PC-3 (cell line): ENCODE results near the gene SLC43A1. TPM values are rescaled to one million over a fixed set of nuclear protein-coding genes. Genes with fewer than 3 reads are reported as not detected.

Source experiments
- ATAC-seq: fragments of 200-7000 bp; cut with Tn5 transposase; 2 replicates; pipeline ENCODE4 v1.9.1; 2020; ENCODE audit warnings: mild to moderate bottlenecking, moderate library complexity
- BruUV-seq: library from RNA; stranded (reverse); fragments of 400-500 nt; replicated peaks from 2 replicates; lab custom pipeline; 2021; lab: Mats Ljungman, UMichigan
- CTCF ChIA-PET: fragments of 300-600 bp; sonication (Branson Sonifier 250); formaldehyde crosslinking; loops from one replicate; lab custom pipeline; 2022; ENCODE audit warnings: antibody characterized with exemption; lab: Charles Lee
- POLR2A ChIA-PET: fragments of 300-600 bp; sonication (Branson Sonifier 250); formaldehyde crosslinking; loops from one replicate; lab custom pipeline; 2022; ENCODE audit warnings: antibody characterized with exemption; ENCODE audit not compliant: unreplicated experiment; lab: Charles Lee
- DNase-seq: peaks from one replicate; pipeline ENCODE4 v3.0.0-alpha.2; 2015
- H2AFZ ChIP-seq: fragments of 300-600 bp; sonication (generic); 2 replicates; pipeline ENCODE4 v1.6.0; 2016; ENCODE audit warnings: antibody characterized with exemption, low read length
- H3F3A ChIP-seq: fragments of 300-600 bp; sonication (generic); one replicate; pipeline ENCODE4 v1.6.0; 2017; ENCODE audit warnings: antibody characterized with exemption, low read length, control low read depth, mild to moderate bottlenecking; ENCODE audit not compliant: unreplicated experiment
- H3K27ac ChIP-seq: fragments of 300-600 bp; sonication (generic); 2 replicates; pipeline ENCODE4 v1.5.1; 2016; ENCODE audit warnings: mild to moderate bottlenecking, low read length
- H3K27me3 ChIP-seq: fragments of 300-600 bp; sonication (generic); 2 replicates; pipeline ENCODE4 v1.6.1; 2016; ENCODE audit warnings: low read length, mixed read lengths
- H3K36me3 ChIP-seq: fragments of 300-600 bp; sonication (generic); 2 replicates; pipeline ENCODE4 v1.6.1; 2016; ENCODE audit warnings: low read depth, mixed run types, low read length, mixed read lengths
- H3K4me1 ChIP-seq: fragments of 300-600 bp; sonication (generic); 2 replicates; pipeline ENCODE4 v1.5.1; 2016; ENCODE audit warnings: low read length; ENCODE audit not compliant: insufficient read depth
- H3K4me2 ChIP-seq: fragments of 300-600 bp; sonication (generic); 2 replicates; pipeline ENCODE4 v1.6.0; 2016; ENCODE audit warnings: low read length
- H3K4me3 ChIP-seq: fragments of 300-600 bp; sonication (generic); 2 replicates; pipeline ENCODE4 v1.5.1; 2016; ENCODE audit warnings: mild to moderate bottlenecking, low read length, mixed read lengths
- H3K79me2 ChIP-seq: fragments of 300-600 bp; sonication (generic); 2 replicates; pipeline ENCODE4 v1.6.1; 2017; ENCODE audit warnings: low read length, mixed read lengths
- H3K9ac ChIP-seq: fragments of 300-600 bp; sonication (generic); 2 replicates; pipeline ENCODE4 v1.6.0; 2016; ENCODE audit warnings: mild to moderate bottlenecking, low read length
- H3K9me2 ChIP-seq: fragments of 300-600 bp; sonication (generic); replicated peaks from 2 replicates; pipeline ENCODE4 v1.6.1; 2016; ENCODE audit warnings: mixed run types, low read length, mixed read lengths
- H3K9me3 ChIP-seq: fragments of 300-600 bp; sonication (generic); 2 replicates; pipeline ENCODE4 v1.6.1; 2016; ENCODE audit warnings: low read length, mixed read lengths
- H4K20me1 ChIP-seq: fragments of 300-600 bp; sonication (generic); 2 replicates; pipeline ENCODE4 v1.6.1; 2016; ENCODE audit warnings: low read length, mixed read lengths
- CTCF ChIP-seq: fragments of 300-600 bp; sonication (generic); conservative IDR thresholded peaks from 2 replicates; pipeline ENCODE4 v1.5.1; 2017; ENCODE audit warnings: antibody characterized with exemption, low read depth, mild to moderate bottlenecking, low read length
- EZH2 ChIP-seq: fragments of 300-600 bp; sonication (generic); IDR thresholded peaks from one replicate; pipeline ENCODE4 v1.6.1; 2017; ENCODE audit warnings: antibody characterized with exemption, mild to moderate bottlenecking, low read length; ENCODE audit not compliant: unreplicated experiment
- EZH2phosphoT487 ChIP-seq: fragments of 300-600 bp; sonication (generic); IDR thresholded peaks from 2 replicates; pipeline ENCODE4 v1.6.1; 2018; ENCODE audit warnings: mild to moderate bottlenecking, antibody characterized with exemption, low read length, borderline replicate concordance
- intact Hi-C: fragments of 100-400 bp; cut with micrococcal nuclease; formaldehyde crosslinking; loops from 2 replicates; pipeline ENCODE4 v1.9.0; 2023
- total RNA-seq: library from RNA; depleted of rRNA; stranded (reverse); fragments of >200 nt; gene quantifications from 2 replicates; pipeline ENCODE4 v1.2.3, GENCODE V29; 2014

SLC43A1 gene
- total RNA-seq, 1 experiment from 2014 or later = 12.4 TPM

- intact Hi-C loops = no loop called here
- Histone ChIP-seq H3K9me3 (no peaks in the 10 kb centered on the region), H3F3A (no peaks in the 10 kb centered on the region), H3K9me2 (no peaks in the 10 kb centered on the region), H3K4me3 (peak overlapping the region; percentile 43; the same call in 1 of the 2 replicates), H3K4me1 (peaks cover 9% of the 10 kb centered on the region; the same call in 1 of the 2 replicates), H3K27ac (no peak overlapping the region), H2AFZ (peak overlapping the region; percentile 70), H4K20me1 (no peaks in the 10 kb centered on the region), H3K4me2 (peak overlapping the region; percentile 75), H3K79me2 (no peaks in the 10 kb centered on the region), H3K27me3 (no peaks in the 10 kb centered on the region), H3K9ac (no peak overlapping the region), H3K36me3 (no peaks in the 10 kb centered on the region)
- TF ChIP-seq EZH2phosphoT487 (no peak), EZH2 (no peak), CTCF (no peak)
- POLR2A ChIA-PET = no interaction called here
- peak; percentile 92 for DNase-seq
- ATAC-seq = peak; percentile 100
- no TSS peak for BruUV-seq
- CTCF ChIA-PET = no interaction called here
These were observed 16.0 kb downstream of the SLC43A1 start for GRCh38 chr11:57499413-57499982.

- intact Hi-C loops = no loop called here
- no peak overlapping the region for H3K27ac ChIP-seq
- no peaks in the 10 kb centered on the region for H3K9me3 ChIP-seq
- POLR2A ChIA-PET = no interaction called here
- H4K20me1 ChIP-seq = no peaks in the 10 kb centered on the region
- H3F3A ChIP-seq = no peaks in the 10 kb centered on the region
- no peak for TF ChIP-seq CTCF
- TF ChIP-seq EZH2phosphoT487 = no peak
- no peak for TF ChIP-seq EZH2
- BruUV-seq = TSS peak; percentile 14
- DNase-seq (no peak), ATAC-seq (no peak)
- H3K36me3 ChIP-seq = no peaks in the 10 kb centered on the region
- H3K4me1 ChIP-seq = peaks cover 9% of the 10 kb centered on the region; the same call in 1 of the 2 replicates
- no peak overlapping the region for H2AFZ ChIP-seq
- CTCF ChIA-PET = no interaction called here
- H3K9me2 ChIP-seq = no peaks in the 10 kb centered on the region
- no peaks in the 10 kb centered on the region for H3K27me3 ChIP-seq
- H3K4me3 ChIP-seq = no peak overlapping the region
- no peak overlapping the region for H3K4me2 ChIP-seq
- no peak overlapping the region for H3K9ac ChIP-seq
- H3K79me2 ChIP-seq = no peaks in the 10 kb centered on the region
These were observed 17.0 kb downstream of the SLC43A1 start for GRCh38 chr11:57498540-57498939.
